Endometrium (tissue), 2 donors: Measurements from ENCODE around the gene FBH1.
"Not testable (repeated sequence)": the region's sequence is repeated elsewhere in the genome, so short reads cannot be mapped to it uniquely, and the experiment has no call there.

Experiments used
- FAIRE-seq: peaks from 2 replicates; lab custom pipeline; 2012; peaks lifted over from hg19 to GRCh38; lab: Jason Lieb, UNC
- donor health status: control.
- donor health status: control.

The FBH1 gene

GRCh38 chr10:5942001-5942400 lies 52.0 kb downstream of the FBH1 start:
- no peak for FAIRE-seq

GRCh38 chr10:5942474-5942873 lies 52.4 kb downstream of the FBH1 start:
- FAIRE-seq = no peak

GRCh38 chr10:5943536-5943935 lies 53.5 kb downstream of the FBH1 start:
- no peak for FAIRE-seq

GRCh38 chr10:5944389-5945189 lies 54.5 kb downstream of the FBH1 start:
- peak; percentile 98 for FAIRE-seq

GRCh38 chr10:5945190-5945509 lies 55.1 kb downstream of the FBH1 start:
- no peak for FAIRE-seq

GRCh38 chr10:5945561-5946418 lies 55.7 kb downstream of the FBH1 start:
- no peak for FAIRE-seq

GRCh38 chr10:5946419-5946775 lies 56.4 kb downstream of the FBH1 start:
- FAIRE-seq = not testable (repeated sequence)

- FAIRE-seq = no peak
Observed at GRCh38 chr10:5946786-5947185, 56.7 kb downstream of the FBH1 start.

GRCh38 chr10:5947471-5948207 lies 57.6 kb downstream of the FBH1 start:
- FAIRE-seq = no peak

- no peak for FAIRE-seq
Observed at GRCh38 chr10:5948208-5948585, 58.2 kb downstream of the FBH1 start.

GRCh38 chr10:5949009-5949759 lies 59.1 kb downstream of the FBH1 start:
- peak; percentile 31 for FAIRE-seq

GRCh38 chr10:5951167-5951711 lies 61.2 kb downstream of the FBH1 start:
- FAIRE-seq = no peak

- FAIRE-seq = no peak
Observed at GRCh38 chr10:5951721-5952407, 61.8 kb downstream of the FBH1 start.

- FAIRE-seq = no peak
Observed at GRCh38 chr10:5952731-5953385, 62.8 kb downstream of the FBH1 start.

GRCh38 chr10:5953676-5954075 lies 63.6 kb downstream of the FBH1 start:
- FAIRE-seq = no peak

GRCh38 chr10:5956146-5956936 lies 66.3 kb downstream of the FBH1 start:
- FAIRE-seq = no peak

- FAIRE-seq = no peak
Observed at GRCh38 chr10:5958077-5958476, 68.0 kb downstream of the FBH1 start.

- no peak for FAIRE-seq
Observed at GRCh38 chr10:5958675-5959074, 68.6 kb downstream of the FBH1 start.

- FAIRE-seq = no peak
Observed at GRCh38 chr10:5959142-5959541, 69.1 kb downstream of the FBH1 start.

- FAIRE-seq = no peak
Observed at GRCh38 chr10:5959581-5960069, 69.6 kb downstream of the FBH1 start.
